NCI-H524 (cell line): ENCODE results near the gene TRAPPC2.
"Not testable (repeated sequence)": the region's sequence is repeated elsewhere in the genome, so short reads cannot be mapped to it uniquely, and the experiment has no call there.

Source experiments
- DNase-seq, 2 experiments: peaks; one replicate each; lab custom pipeline; 2025; lab: John Stamatoyannopoulos, UW

The TRAPPC2 gene

GRCh38 chrX:13698432-13698831, 36.0 kb downstream of the TRAPPC2 start:
- DNase-seq, result no peak

GRCh38 chrX:13697976-13698375, 36.4 kb downstream of the TRAPPC2 start:
- DNase-seq, result no peak

GRCh38 chrX:13697455-13697854, 37.0 kb downstream of the TRAPPC2 start:
- DNase-seq, result no peak

- DNase-seq, result no peak
Observed at GRCh38 chrX:13695601-13696115, 38.8 kb downstream of the TRAPPC2 start.

- no peak for DNase-seq
Observed at GRCh38 chrX:13694983-13695382, 39.4 kb downstream of the TRAPPC2 start.

DNA sequence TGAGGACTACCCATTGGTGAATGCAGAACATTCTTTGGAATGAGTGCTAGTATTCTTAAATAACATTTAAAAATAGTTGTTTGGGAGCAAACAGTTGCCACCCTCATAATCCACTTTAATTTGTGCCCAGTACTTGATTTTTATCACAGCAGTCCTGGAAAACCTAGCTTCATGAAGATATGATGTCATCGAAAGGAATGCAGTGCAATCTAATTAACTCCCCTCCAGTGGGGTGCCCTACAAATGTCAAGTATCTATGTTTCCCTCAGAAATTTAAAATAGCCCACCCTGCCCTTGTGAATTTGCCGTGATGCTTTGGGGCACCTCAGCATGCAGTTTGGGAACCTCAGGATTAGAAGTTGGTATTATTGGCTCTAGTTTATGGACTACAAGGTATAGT, 40.1 kb downstream of the TRAPPC2 start:
- DNase-seq, result no peak

GRCh38 chrX:13693341-13693961, 41.0 kb downstream of the TRAPPC2 start:
- DNase-seq, result no peak

GRCh38 chrX:13692771-13693231, 41.6 kb downstream of the TRAPPC2 start:
- DNase-seq, result no peak

- peak in 1 of 2 experiments; percentile 12 for DNase-seq
Observed at GRCh38 chrX:13691841-13692371, 42.5 kb downstream of the TRAPPC2 start.

DNA sequence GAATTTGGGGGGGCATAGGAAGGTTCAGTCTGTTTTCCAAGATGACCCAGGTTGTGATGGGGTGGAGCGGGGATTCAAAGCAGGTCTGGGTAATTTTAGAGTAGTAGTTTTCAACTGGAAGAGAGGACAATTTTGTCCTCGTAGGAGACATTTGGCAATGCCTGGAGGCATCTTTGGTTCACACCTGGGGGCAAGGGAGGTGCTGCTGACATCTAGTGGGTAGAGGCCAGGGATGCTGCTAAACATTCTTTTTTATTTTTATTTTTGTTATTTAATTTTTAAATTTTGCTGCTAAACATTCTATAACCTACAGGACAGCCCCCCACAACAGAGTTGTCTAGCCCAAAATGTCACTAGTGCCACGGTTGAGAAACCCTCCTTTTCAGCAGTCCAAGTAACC, 43.6 kb downstream of the TRAPPC2 start:
- DNase-seq, result no peak

GRCh38 chrX:13689741-13690211, 44.6 kb downstream of the TRAPPC2 start:
- peak in 1 of 2 experiments; percentile 44 for DNase-seq

GRCh38 chrX:13688958-13689740, 45.3 kb downstream of the TRAPPC2 start, which contains the start of gene RAB9A:
RAB9A (plus strand) TSS chrX:13689128; CDS start chrX:13708747, 19,619 bp downstream.
- peak; percentile 63 to 77 for DNase-seq

DNA sequence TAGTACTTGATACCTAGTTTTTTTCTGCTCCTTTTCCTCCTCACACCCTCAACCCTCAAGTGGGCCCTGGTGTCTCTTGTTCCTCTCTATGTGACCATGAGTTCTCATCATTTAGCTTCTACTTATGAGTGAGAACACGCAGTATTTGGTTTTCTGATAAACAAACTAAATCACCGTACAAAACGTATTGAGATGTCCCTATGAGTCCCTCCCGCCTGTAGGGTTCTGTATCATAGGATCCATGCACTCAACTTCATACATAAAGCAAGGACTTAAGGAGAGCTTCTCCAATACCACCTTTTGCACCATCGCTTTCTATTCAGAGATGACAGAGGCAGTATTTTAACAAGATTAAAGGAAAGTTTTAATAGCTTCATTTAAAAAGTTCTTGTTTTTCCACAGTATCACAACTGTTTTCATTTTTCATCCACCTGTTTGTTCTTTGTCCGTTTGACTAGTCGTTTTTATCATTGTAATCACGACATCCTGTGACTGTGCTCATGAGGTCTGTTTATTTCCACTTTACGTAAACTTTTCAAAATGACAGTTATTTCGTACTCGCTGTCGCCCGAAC, 45.9 kb downstream of the TRAPPC2 start:
- DNase-seq, result peak in 1 of 2 experiments; percentile 13

- no peak for DNase-seq
Observed at GRCh38 chrX:13687203-13687602, 47.2 kb downstream of the TRAPPC2 start.

GRCh38 chrX:13685126-13685763, 49.2 kb downstream of the TRAPPC2 start:
- DNase-seq, result no peak

DNA sequence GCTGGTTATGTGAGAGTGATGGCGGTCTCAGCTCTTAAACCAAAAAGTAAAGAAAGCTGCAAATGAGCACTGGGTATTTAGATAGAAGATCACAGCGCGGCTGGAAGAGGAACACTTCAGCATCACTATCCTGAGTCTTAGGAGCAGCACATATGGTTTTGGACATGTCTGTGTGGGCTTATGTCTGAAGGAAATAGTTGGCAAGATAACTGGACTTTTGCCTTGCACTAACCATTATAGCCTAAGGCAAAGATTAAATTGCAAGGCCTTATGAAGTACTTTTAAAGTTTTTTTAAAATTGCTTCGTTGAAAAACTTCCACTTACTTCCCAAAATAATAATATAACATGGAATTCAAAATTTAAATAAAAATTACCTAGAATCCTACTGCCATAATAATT, 50.1 kb downstream of the TRAPPC2 start:
- DNase-seq, result no peak

DNA sequence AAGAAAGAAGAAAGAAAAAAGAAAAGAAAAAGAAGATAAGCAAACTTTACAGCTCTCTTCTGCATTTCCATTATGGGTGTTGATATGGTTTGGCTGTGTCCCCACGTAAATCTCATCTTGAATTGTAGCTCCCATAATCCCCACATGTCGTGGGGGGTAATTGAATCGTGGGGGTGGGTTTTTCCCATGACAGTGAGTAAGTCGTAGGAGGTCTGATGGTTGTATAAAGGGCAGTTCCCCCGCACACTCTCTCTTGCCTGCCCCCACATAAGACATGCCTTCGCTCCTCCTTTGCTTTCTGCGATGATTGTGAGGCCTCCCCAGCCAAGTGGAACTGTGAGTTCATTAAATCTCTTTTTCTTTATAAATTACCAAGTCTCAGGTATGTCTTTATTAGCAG, 52.8 kb downstream of the TRAPPC2 start:
- DNase-seq, result no peak

DNA sequence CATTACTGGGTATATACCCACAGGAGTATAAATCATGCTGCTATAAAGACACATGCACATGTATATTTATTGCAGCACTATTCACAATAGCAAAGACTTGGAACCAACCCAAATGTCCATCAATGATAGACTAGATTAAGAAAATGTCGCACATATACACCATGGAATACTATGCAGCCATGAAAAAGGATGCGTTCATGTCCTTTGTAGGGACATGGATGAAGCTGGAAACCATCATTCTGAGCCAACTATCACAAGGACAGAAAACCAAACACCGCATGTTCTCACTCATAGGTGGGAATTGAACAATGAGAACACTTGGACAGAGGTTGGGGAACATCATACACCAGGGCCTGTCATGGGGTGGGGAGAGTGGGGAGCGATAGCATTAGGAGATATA, 54.7 kb downstream of the TRAPPC2 start:
- DNase-seq, result not testable (repeated sequence)

DNA sequence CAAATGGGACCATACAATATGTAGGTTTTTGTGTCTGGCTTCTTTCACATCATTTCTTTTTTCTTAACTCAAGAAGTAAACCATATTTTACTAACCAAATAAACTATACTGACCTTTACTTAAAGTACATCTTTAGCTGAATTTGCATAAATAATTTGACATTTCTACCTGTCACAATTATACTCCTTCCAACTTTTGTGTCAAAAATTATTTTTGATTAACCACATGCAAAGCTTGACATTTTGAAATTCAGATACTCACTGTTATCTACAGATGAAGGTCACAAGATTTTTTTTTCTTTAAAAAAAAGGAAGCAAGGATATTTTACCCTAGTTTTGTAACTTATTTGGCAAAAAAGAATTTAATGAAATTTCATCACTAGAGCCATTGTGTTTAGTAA, 57.5 kb downstream of the TRAPPC2 start:
- DNase-seq, result no peak

DNA sequence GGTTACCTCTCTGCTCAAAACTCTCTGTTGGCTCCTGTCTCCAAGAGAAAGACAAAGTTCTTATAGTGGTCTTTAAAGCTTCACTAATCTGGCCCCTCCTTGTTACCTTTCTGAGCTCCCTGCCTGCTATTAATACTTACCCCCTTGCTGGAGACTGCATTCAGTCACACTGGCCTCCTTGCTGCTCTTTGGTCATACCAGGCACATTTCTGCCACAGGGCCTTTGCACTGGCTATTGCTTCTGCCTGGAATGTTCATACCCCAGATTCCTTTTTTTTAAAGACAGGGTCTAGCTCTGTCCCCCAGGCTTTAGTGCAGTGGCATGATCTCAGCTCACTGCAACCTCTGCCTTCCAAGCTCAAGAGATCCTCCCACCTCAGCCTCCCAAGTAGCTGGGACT, 61.4 kb downstream of the TRAPPC2 start:
- DNase-seq, result no peak

DNA sequence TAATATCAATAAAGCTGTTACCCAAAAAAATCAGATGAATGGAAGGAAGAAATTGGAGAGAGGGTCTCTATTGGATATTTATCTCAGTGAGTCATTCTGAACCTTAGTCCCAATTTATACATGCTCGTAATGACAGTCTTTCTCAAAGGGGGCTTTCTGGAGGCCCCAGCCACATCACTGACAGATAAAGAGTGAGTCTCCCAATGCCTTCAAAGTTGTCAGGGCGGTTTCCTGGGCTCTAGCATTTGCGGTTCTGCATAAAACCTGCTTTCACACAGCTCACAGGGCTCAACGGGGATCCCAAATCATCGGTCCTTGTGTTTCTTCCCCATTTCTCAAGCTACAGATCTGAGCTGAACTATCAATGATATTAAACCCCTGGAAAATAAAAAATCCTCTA, 64.2 kb downstream of the TRAPPC2 start:
- DNase-seq, result no peak

- not testable (repeated sequence) for DNase-seq
Observed at GRCh38 chrX:13669755-13670154, 64.7 kb downstream of the TRAPPC2 start.
